ENCODE results near the gene SUMO3. TPM values are rescaled to one million over a fixed set of nuclear protein-coding genes. Genes with fewer than 3 reads are reported as not detected.
A peak's percentile ranks its signal among the peaks of the same experiment; 100 is the strongest.

Gene SUMO3
- 10 to 100 TPM; 86.5 to 89.0 TPM for total RNA-seq

DNA sequence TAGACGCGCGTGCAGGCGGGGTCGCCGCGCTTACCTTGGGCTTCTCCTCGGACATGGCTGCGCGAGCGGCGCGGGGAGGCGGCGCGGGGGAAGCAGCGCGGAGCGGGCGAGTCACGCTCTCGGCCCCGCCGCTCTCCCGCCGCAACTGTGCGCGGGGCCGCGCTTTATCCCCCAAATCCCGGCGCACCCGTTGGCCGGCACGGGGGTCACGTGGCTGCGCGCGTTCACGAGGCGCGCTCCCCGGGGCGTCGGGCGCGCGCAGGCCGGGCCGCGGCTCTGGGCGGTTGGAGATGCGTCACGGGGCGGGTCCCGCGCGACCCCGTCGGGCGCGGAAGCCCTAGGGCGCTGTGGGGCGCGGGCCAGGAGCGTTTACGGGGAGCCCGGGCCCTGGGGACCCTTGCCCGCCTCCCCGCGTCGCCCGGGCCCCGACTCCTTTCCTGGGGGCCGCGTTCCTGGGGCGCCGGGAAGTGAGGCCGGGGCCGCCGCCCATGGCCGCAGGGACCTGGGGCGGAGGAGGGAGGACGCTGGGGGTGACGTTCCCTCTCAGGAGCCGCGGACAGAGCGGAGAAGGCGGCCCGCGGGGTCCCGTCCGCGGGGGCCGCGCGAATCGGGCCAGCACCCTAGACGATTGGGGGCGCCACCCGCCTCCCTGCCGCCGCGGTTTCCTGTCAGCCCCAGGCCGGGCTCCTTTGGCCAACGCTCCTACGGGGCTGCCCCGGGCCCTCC is at the start of gene SUMO3:
Gene SUMO3, minus strand, starts transcription at position 149 of the 726 bp plus-strand sequence. Its CDS starts 94 bp downstream, at position 55.
- peaks cover 21% of the 10 kb centered on the region for H3K4me1 Mint-ChIP-seq
- ChIA-PET POLR2A (interaction anchor here (0.9 to 3.1 kb wide), 6 partner anchors 13 to 113 kb away, joined by 5 to 17 read pairs (median 6); partner anchors contain the start of genes PTTG1IP and UBE2G2), CTCF (interaction anchor here (1.0 kb wide), 4 partner anchors 18 to 74 kb away, joined by 3 to 18 read pairs (median 4); partner anchors contain the start of genes PTTG1IP and UBE2G2)
- peak within 1 kb of the TSS; percentile 68 for H3K4me3 Mint-ChIP-seq
- DNase-seq = peak; percentile 90
- peaks cover 5% of the 10 kb centered on the region for H3K27me3 Mint-ChIP-seq
- H3K27ac Mint-ChIP-seq = no peak within 1 kb of the TSS
- peaks cover 17% of the 10 kb centered on the region for H3K36me3 Mint-ChIP-seq (ENCODE audit: low read depth)
- H3K9me3 Mint-ChIP-seq = peaks cover 12% of the 10 kb centered on the region

DNA sequence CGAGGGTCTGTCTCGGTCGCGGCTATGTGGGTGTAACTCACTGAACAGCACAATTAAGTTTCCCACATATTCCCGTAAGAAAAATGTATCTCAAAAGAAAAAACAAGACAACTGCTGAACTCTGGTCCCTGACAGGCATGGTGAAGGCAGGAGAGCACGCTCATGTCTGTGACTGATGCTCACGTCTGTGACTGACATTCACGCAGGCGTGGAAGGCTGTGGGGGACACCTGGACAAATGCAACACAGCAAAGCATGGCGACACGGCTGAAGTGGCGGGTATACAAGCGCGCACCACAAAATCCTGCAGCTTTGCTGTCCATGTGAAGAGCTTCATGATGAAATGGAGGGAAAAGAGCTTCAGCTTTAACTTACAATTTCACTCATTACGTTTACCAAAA is 49.6 kb upstream of the SUMO3 start:
- ChIA-PET CTCF (interaction anchor here (0.6 to 1.0 kb wide), 3 partner anchors 12 to 799 kb away, joined by 3 to 4 read pairs (median 3); no protein-coding TSS in a partner anchor), POLR2A (interaction anchor here (1.0 kb wide), 1 partner anchor 27 kb away, joined by 3 read pairs; no protein-coding TSS in a partner anchor)
- no peaks in the 10 kb centered on the region for H3K27me3 Mint-ChIP-seq
- H3K9me3 Mint-ChIP-seq = no peaks in the 10 kb centered on the region
- peaks cover 48% of the 10 kb centered on the region for H3K36me3 Mint-ChIP-seq (ENCODE audit: low read depth)
- H3K4me3 Mint-ChIP-seq = no peak overlapping the region
- H3K4me1 Mint-ChIP-seq = peaks cover 80% of the 10 kb centered on the region
- DNase-seq = no peak
- H3K27ac Mint-ChIP-seq = peak overlapping the region; percentile 84

DNA sequence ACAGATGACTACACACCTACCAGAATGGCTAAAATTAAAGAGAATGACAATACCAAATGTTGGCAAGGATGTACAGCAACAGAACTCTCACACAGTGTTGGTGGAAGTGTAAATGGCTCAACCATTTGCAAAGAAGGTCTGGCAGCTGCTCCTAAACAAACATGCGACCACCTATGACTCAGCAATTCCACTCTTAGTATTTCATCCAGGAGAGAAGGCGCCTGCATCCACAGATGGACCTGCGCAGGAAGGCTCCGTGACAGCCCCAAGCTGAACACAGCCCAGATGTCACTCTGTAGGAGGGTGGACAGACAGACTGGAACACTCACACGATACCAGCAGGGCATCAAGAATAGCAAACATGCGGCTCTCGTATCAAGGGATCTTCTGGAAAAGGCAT is 48.9 kb upstream of the SUMO3 start:
- H3K4me1 Mint-ChIP-seq = peaks cover 74% of the 10 kb centered on the region
- no peaks in the 10 kb centered on the region for H3K27me3 Mint-ChIP-seq
- ChIA-PET CTCF (interaction anchor here (0.6 kb wide), 1 partner anchor 799 kb away, joined by 4 read pairs; no protein-coding TSS in a partner anchor), POLR2A (interaction anchor here (1.2 kb wide), 1 partner anchor 1005 kb away, joined by 3 read pairs; no protein-coding TSS in a partner anchor)
- H3K4me3 Mint-ChIP-seq = no peak overlapping the region
- DNase-seq = no peak
- H3K9me3 Mint-ChIP-seq = no peaks in the 10 kb centered on the region
- H3K27ac Mint-ChIP-seq = peak overlapping the region; percentile 38
- H3K36me3 Mint-ChIP-seq (ENCODE audit: low read depth) = peaks cover 44% of the 10 kb centered on the region

DNA sequence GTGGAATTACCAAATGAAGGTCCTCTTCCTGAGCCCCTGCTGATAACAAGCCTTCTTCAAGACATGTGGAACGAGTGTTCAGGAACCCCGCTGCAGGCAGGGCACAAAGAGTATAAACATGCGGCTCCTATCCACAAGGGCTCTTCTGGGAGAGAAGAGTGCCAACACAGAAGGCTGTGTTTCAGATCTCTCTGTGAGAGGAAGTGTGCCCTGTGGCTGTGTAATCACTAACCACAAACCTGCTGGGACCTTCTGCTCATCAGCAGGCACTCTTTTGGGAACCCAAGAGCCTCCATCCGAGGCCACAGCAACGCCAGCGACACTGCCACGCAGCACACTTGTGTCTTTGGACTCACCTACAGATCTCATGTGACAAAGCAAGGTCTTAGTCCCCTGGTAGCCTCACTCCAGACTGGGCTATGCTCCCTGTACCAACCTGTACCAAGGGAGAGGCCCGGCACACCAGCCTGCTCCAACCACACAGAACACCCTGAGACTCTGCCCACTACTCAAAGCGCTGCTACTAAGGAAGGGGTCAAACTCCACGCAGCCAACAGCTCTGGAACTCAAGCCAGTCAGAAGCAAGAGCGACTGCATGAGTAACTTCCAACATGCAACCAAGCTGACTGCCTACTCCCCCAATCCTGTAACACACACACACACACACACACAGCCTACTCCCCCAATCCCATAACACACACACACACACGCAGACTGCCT is 47.9 kb upstream of the SUMO3 start:
- no peak for DNase-seq
- no peak overlapping the region for H3K4me3 Mint-ChIP-seq
- peaks cover 67% of the 10 kb centered on the region for H3K4me1 Mint-ChIP-seq
- no peaks in the 10 kb centered on the region for H3K9me3 Mint-ChIP-seq
- POLR2A ChIA-PET = interaction anchor here (1.2 kb wide), 1 partner anchor 1004 kb away, joined by 3 read pairs; no protein-coding TSS in a partner anchor
- H3K27me3 Mint-ChIP-seq = no peaks in the 10 kb centered on the region
- CTCF ChIA-PET = no interaction called here
- peaks cover 47% of the 10 kb centered on the region for H3K36me3 Mint-ChIP-seq (ENCODE audit: low read depth)
- H3K27ac Mint-ChIP-seq = peak overlapping the region; percentile 68

DNA sequence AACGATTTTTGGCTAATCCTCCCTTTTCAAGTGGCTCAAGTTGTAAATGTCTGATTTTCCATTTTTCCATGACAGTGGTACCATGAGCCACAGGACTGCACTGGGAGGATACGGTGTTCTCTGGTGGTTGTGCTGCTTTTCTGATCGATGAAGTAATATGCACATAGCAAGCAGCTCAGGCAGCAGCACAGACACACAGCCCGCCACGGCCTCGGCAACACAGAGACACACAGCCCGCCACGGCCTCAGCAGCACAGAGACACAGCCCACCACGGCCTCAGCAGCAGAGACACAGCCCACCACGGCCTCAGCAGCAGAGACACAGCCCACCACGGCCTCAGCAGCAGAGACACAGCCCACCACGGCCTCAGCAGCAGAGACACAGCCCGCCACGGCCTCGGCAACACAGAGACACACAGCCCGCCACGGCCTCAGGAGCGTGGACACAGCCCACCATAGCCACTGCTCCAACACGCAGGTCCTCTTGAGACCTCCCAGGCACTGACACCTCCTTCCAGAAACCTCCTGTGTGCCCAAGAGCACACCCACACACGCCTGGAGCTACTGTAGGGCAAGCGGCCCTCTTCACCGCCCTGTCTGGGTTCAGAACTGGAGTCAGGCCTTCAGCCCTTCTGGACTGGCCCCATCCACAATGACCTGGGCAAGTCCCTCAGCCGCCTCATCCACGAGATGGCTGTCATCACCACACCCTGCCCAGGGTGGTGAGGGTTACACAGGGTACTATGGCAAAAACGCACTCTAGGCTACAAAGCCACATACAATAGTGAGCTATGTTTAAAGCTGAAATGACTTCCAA is 45.2 kb upstream of the SUMO3 start:
- CTCF ChIA-PET = no interaction called here
- Mint-ChIP-seq H3K36me3 (ENCODE audit: low read depth) (peaks cover 58% of the 10 kb centered on the region), H3K27me3 (no peaks in the 10 kb centered on the region), H3K4me3 (no peak overlapping the region), H3K4me1 (peaks cover 43% of the 10 kb centered on the region), H3K27ac (no peak overlapping the region), H3K9me3 (no peaks in the 10 kb centered on the region)
- POLR2A ChIA-PET = no interaction called here
- no peak for DNase-seq

DNA sequence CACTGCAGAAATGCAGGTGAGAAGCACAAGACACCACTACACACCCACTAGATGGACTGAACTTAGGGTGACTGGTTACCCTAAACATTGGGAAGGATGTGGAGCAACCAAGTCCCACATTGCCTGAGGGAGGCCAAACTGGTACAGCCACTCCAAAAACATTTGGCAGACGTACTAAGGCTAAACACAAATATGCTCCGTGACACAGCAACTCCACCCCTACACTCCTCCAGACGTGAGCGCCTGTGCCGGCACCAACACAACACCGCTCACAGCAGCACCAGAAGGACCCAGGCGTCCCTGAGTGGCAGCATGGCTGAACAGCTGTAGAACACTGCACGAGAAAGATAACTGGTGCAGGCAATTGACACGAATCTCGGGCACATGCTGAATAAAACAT is 40.9 kb upstream of the SUMO3 start:
- ChIA-PET CTCF (no interaction called here), POLR2A (no interaction called here)
- no peak overlapping the region for H3K27ac Mint-ChIP-seq
- no peak overlapping the region for H3K4me3 Mint-ChIP-seq
- DNase-seq = no peak
- H3K9me3 Mint-ChIP-seq = no peaks in the 10 kb centered on the region
- H3K27me3 Mint-ChIP-seq = no peaks in the 10 kb centered on the region
- H3K36me3 Mint-ChIP-seq (ENCODE audit: low read depth) = peaks cover 66% of the 10 kb centered on the region
- peaks cover 22% of the 10 kb centered on the region for H3K4me1 Mint-ChIP-seq

DNA sequence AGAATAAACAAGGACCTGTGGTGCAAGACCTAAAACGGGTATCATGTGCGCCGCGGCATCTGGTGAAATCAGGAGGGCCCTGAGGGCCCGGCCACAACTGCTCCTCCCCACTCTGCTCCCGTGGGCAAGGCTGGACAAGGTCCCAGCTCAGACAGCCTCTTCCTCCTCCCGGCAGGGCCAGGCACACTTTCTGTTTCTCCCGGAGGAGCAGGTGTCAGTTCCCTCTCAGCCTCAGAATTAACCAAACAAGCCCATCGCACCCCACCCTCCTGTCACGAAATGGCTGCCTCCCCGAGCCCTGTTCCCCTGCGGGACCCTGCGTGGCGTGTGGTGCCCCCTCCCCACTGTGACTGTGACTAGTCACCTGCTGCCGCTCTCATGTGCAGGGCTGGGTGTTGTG is 40.4 kb upstream of the SUMO3 start:
- Mint-ChIP-seq H3K4me3 (no peak overlapping the region), H3K36me3 (ENCODE audit: low read depth) (peaks cover 66% of the 10 kb centered on the region), H3K9me3 (no peaks in the 10 kb centered on the region), H3K27me3 (no peaks in the 10 kb centered on the region), H3K4me1 (peaks cover 22% of the 10 kb centered on the region), H3K27ac (no peak overlapping the region)
- DNase-seq = no peak
- ChIA-PET POLR2A (interaction anchor here (1.2 kb wide), 1 partner anchor 16 kb away, joined by 5 read pairs; the partner anchor contains the start of gene PTTG1IP), CTCF (interaction anchor here (0.8 kb wide), 1 partner anchor 31 kb away, joined by 3 read pairs; no protein-coding TSS in a partner anchor)

DNA sequence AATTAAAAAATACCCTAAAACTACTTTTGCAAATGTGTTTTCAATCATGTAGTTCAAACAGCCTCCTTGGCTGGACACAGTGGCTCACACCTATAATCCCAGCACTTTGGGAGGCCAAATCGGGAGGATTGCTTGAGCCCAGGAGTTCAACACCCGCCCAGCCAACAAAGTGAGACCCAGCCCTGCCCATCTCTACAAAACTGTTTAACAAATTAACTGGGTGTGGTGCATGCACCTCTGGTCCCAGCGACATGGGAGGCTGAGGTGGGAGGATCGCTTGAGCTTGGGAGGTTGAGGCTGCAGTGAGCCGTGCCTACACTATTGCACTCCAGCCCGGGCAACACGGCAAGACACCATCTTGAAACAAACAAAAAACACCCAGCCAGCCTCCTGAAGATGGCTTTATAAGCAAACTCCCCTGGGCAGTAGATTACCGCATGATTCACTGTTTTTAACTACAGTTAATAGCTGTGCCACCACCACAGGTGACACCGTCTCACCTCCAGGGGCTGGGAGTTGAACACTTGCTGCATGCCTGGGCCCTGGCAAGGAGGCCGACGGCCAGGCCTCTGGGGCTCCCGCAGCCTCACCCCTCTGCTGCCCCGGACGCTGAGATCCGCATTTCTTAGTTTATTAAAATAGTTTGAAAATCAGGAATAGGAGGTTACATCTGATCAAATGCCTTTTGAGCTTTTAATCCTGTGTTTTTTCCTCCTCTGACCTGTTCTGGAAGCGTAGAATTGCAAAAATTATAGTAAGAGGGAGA is 39.4 kb upstream of the SUMO3 start:
- Mint-ChIP-seq H3K27ac (no peak overlapping the region), H3K9me3 (no peaks in the 10 kb centered on the region), H3K27me3 (no peaks in the 10 kb centered on the region), H3K36me3 (ENCODE audit: low read depth) (peaks cover 71% of the 10 kb centered on the region), H3K4me3 (no peak overlapping the region), H3K4me1 (peaks cover 26% of the 10 kb centered on the region)
- DNase-seq = no peak
- ChIA-PET CTCF (interaction anchor here (0.5 kb wide), 1 partner anchor 73 kb away, joined by 3 read pairs; no protein-coding TSS in a partner anchor), POLR2A (interaction anchor here (1.2 kb wide), 1 partner anchor 17 kb away, joined by 5 read pairs; the partner anchor contains the start of gene PTTG1IP)

DNA sequence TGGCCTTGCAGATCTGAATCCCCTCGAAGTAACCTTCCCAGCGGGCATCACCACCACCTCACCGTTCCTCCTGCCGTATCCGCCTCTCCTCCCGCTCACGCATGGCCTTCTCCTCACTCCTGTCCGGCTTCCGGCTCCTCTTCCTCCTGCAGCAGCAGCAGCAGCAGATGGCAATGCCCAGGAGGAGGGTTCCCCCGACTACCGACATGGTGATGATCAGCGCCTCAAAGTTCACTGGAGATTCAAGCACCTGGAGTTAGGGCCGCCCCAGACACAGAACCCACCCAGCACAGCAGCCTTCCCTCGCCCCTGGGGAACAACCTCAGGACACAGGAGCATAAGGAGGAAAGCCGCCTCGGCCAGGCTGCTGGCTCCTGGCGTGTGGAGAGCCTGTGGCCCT is 38.3 kb upstream of the SUMO3 start:
- H3K27ac Mint-ChIP-seq = no peak overlapping the region
- H3K36me3 Mint-ChIP-seq (ENCODE audit: low read depth) = peaks cover 69% of the 10 kb centered on the region
- ChIA-PET CTCF (no interaction called here), POLR2A (no interaction called here)
- no peak for DNase-seq
- H3K9me3 Mint-ChIP-seq = no peaks in the 10 kb centered on the region
- no peak overlapping the region for H3K4me3 Mint-ChIP-seq
- H3K4me1 Mint-ChIP-seq = peaks cover 35% of the 10 kb centered on the region
- no peaks in the 10 kb centered on the region for H3K27me3 Mint-ChIP-seq

DNA sequence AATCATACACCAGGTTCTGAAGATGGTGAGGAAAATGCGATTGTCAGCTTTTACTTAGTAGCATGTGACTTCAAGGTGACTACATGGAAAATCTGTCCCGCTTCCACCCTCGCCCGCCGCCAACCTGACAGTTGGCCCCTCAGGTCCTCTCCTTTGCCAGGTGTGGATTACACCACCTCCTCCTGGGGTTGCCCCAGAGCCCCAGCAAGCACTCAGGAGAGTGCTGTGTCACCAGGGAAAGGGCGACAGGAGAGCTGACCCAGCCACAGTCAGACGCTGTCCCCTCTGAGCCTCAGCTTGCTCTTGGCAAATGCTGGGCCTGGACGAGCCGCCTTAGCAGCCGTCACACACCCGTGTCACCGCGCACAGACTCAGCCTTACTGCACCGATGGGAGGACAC is 37.7 kb upstream of the SUMO3 start:
- H3K27me3 Mint-ChIP-seq = no peaks in the 10 kb centered on the region
- ChIA-PET CTCF (interaction anchor here (0.9 to 1.0 kb wide), 3 partner anchors 9 to 18 kb away, joined by 3 to 4 read pairs (median 3); partner anchors contain the start of gene PTTG1IP), POLR2A (no interaction called here)
- H3K36me3 Mint-ChIP-seq (ENCODE audit: low read depth) = peaks cover 75% of the 10 kb centered on the region
- peaks cover 38% of the 10 kb centered on the region for H3K4me1 Mint-ChIP-seq
- no peaks in the 10 kb centered on the region for H3K9me3 Mint-ChIP-seq
- no peak for DNase-seq
- no peak overlapping the region for H3K4me3 Mint-ChIP-seq
- H3K27ac Mint-ChIP-seq = no peak overlapping the region

DNA sequence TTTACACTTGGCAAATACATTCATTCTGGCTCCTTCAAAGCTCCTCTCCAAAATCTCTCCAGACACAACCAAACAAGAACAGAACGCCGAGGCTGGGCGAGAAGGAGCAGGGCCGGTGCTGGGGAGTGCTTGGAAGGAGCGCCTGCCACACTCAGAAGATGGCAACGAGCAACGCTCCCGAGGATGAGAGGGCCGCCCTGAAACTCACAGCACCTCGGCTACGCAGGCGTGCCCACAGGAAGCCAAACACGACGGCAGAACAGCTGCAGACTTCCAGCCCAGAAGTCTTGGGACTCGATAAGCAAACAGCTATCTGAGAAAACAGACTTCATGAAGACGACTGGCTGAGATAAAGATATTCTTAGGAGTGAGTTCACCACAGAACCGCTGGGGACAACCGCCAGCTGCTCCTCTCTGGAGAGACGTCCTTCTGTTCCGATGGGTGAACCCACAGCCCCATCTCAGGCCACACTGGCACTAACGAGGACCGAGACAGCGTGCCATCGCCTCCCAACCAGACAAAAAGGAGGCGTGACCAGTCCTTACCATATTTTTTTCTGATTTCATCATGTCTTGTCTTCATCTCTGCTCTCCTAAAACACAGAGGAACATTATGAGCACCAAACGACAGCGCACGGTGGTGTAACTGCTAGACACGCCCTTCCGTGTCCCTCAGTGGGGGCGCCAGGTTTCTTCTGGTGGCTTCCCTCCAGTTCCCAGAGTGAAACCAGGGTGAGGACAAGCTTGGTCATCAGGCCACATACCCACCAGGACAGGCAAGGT is 37.0 kb upstream of the SUMO3 start:
- POLR2A ChIA-PET = no interaction called here

More for the DNA sequence above, 37.0 kb upstream of the SUMO3 start:
- H3K4me1 Mint-ChIP-seq = peaks cover 38% of the 10 kb centered on the region
- DNase-seq = no peak
- H3K9me3 Mint-ChIP-seq = no peaks in the 10 kb centered on the region
- H3K36me3 Mint-ChIP-seq (ENCODE audit: low read depth) = peaks cover 75% of the 10 kb centered on the region
- CTCF ChIA-PET = interaction anchor here (0.9 to 1.0 kb wide), 3 partner anchors 9 to 18 kb away, joined by 3 to 4 read pairs (median 3); partner anchors contain the start of gene PTTG1IP
- no peaks in the 10 kb centered on the region for H3K27me3 Mint-ChIP-seq
- H3K27ac Mint-ChIP-seq = peak overlapping the region; percentile 26
- H3K4me3 Mint-ChIP-seq = no peak overlapping the region

Measured in activated CD4-positive, alpha-beta memory T cell treated with anti-CD3 and anti-CD28 coated beads, Interleukin-2, amount 10 ng/mL, durations not matched to agents 7 days and 5 days (primary cell).